Measurements from ENCODE around the gene REEP6. TPM values are rescaled to one million over a fixed set of nuclear protein-coding genes. Genes with fewer than 3 reads are reported as not detected.

The REEP6 gene
- total RNA-seq, 1 donor from 2014 or later, result 4.8 TPM

GRCh38 chr19:1471010-1471514 lies 19.9 kb upstream of the REEP6 start:
- no peak overlapping the region for H3K9ac ChIP-seq
- no peak overlapping the region for H2AFZ ChIP-seq (replicated peaks)
- peaks cover 24% of the 10 kb centered on the region for H3K27me3 Mint-ChIP-seq (ENCODE audit: insufficient read depth, low read depth)
- no peaks in the 10 kb centered on the region for H3K9me3 Mint-ChIP-seq
- peaks cover 95% of the 10 kb centered on the region for H4K20me1 ChIP-seq (ENCODE audit: low read depth)
- peak; percentile 92 for DNase-seq (ENCODE audit: low spot score)
- no peak overlapping the region for H3K27ac Mint-ChIP-seq
- peaks cover 82% of the 10 kb centered on the region for H3K27me3 ChIP-seq
- H3K27ac ChIP-seq, result no peak overlapping the region
- peaks cover 50% of the 10 kb centered on the region for H3F3A ChIP-seq (ENCODE audit: low read depth)
- no peak for TF ChIP-seq EZH2 (IDR thresholded peaks at IDR 0.05)
- peaks cover 2% of the 10 kb centered on the region for H3K36me3 Mint-ChIP-seq
- no peaks in the 10 kb centered on the region for H3K9me3 ChIP-seq (ENCODE audit: low read depth)
- no peaks in the 10 kb centered on the region for H3K36me3 ChIP-seq
- peaks cover 4% of the 10 kb centered on the region for H3K4me1 Mint-ChIP-seq
- peak overlapping the region; percentile 76 for H3K4me2 ChIP-seq
- peak overlapping the region; percentile 63 for H3K4me3 Mint-ChIP-seq
- peak overlapping the region; percentile 45 for H3K4me3 ChIP-seq
- no peaks in the 10 kb centered on the region for H3K79me2 ChIP-seq (ENCODE audit: low read depth)
- H3K4me1 ChIP-seq, result peaks cover 43% of the 10 kb centered on the region

- Histone ChIP-seq H3K4me1 (peaks cover 42% of the 10 kb centered on the region), H3K9ac (no peak overlapping the region), H3K4me3 (peak overlapping the region; percentile 45), H2AFZ (replicated peaks) (no peak overlapping the region), H3K27me3 (peaks cover 76% of the 10 kb centered on the region), H3K27ac (no peak overlapping the region), H3K9me3 (ENCODE audit: low read depth) (no peaks in the 10 kb centered on the region), H3F3A (ENCODE audit: low read depth) (peaks cover 45% of the 10 kb centered on the region), H3K4me2 (peak overlapping the region; percentile 76), H3K36me3 (no peaks in the 10 kb centered on the region), H4K20me1 (ENCODE audit: low read depth) (peaks cover 95% of the 10 kb centered on the region), H3K79me2 (ENCODE audit: low read depth) (peaks cover 6% of the 10 kb centered on the region)
- peak overlapping the region; percentile 48 for H3K4me3 Mint-ChIP-seq
- H3K36me3 Mint-ChIP-seq, result peaks cover 2% of the 10 kb centered on the region
- DNase-seq (ENCODE audit: low spot score), result peak; percentile 49
- peaks cover 4% of the 10 kb centered on the region for H3K4me1 Mint-ChIP-seq
- H3K27ac Mint-ChIP-seq, result no peak overlapping the region
- H3K27me3 Mint-ChIP-seq (ENCODE audit: insufficient read depth, low read depth), result peaks cover 24% of the 10 kb centered on the region
- no peaks in the 10 kb centered on the region for H3K9me3 Mint-ChIP-seq
- peak; percentile 41 for TF ChIP-seq CTCF (IDR thresholded peaks at IDR 0.05)
- no peak for TF ChIP-seq EZH2 (IDR thresholded peaks at IDR 0.05)
Measured at GRCh38 chr19:1471515-1472160, 19.3 kb upstream of the REEP6 start.

- peak overlapping the region; percentile 48 for H3K4me3 Mint-ChIP-seq
- Histone ChIP-seq H3K79me2 (ENCODE audit: low read depth) (peaks cover 14% of the 10 kb centered on the region), H3K4me2 (no peak overlapping the region), H3K4me1 (peaks cover 34% of the 10 kb centered on the region), H4K20me1 (ENCODE audit: low read depth) (peaks cover 95% of the 10 kb centered on the region), H3K27ac (no peak overlapping the region), H3K27me3 (peaks cover 68% of the 10 kb centered on the region), H3K4me3 (no peak overlapping the region), H3F3A (ENCODE audit: low read depth) (peaks cover 38% of the 10 kb centered on the region), H3K9me3 (ENCODE audit: low read depth) (no peaks in the 10 kb centered on the region), H2AFZ (replicated peaks) (no peak overlapping the region), H3K9ac (no peak overlapping the region), H3K36me3 (no peaks in the 10 kb centered on the region)
- no peak overlapping the region for H3K27ac Mint-ChIP-seq
- H3K27me3 Mint-ChIP-seq (ENCODE audit: insufficient read depth, low read depth), result peaks cover 22% of the 10 kb centered on the region
- DNase-seq (ENCODE audit: low spot score), result no peak
- no peaks in the 10 kb centered on the region for H3K9me3 Mint-ChIP-seq
- peaks cover 6% of the 10 kb centered on the region for H3K4me1 Mint-ChIP-seq
- TF ChIP-seq EZH2phosphoT487 (IDR thresholded peaks at IDR 0.05) (no peak), CTCF (IDR thresholded peaks at IDR 0.05) (no peak), EZH2 (IDR thresholded peaks at IDR 0.05) (no peak)
- H3K36me3 Mint-ChIP-seq, result peaks cover 2% of the 10 kb centered on the region
Measured at GRCh38 chr19:1472231-1473084, 18.5 kb upstream of the REEP6 start.
